NCI-H1092 treated with DMSO at 0.1 percent for 48 hours (cell line): ENCODE measurements around the gene ZBTB21.

Source experiments
- DNase-seq: peaks from one replicate; lab custom pipeline; 2025; lab: John Stamatoyannopoulos, UW

Gene ZBTB21

DNA sequence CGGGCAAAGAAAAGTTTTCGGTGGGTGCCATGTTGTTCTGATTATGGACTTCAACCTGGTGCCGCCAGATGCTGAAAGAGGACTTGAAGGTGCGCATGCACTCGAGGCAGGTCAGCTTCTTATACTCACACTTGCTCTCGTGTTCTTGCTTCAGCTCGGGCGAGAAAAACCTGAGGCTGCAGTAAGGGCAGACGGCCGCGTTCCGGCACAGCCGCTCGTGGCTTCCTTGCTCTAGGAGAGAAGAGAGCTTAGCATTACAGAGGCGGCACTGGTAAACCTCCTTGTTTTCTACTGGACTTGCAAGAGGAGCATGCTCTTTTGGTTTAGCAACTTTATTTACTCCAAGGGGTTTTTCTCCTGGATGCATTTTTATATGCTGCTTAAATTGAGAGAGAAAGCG is 18.5 kb downstream of the ZBTB21 start:
- no peak for DNase-seq

- DNase-seq, result no peak
Measured at GRCh38 chr21:41989698-41990097, 20.5 kb downstream of the ZBTB21 start.

DNA sequence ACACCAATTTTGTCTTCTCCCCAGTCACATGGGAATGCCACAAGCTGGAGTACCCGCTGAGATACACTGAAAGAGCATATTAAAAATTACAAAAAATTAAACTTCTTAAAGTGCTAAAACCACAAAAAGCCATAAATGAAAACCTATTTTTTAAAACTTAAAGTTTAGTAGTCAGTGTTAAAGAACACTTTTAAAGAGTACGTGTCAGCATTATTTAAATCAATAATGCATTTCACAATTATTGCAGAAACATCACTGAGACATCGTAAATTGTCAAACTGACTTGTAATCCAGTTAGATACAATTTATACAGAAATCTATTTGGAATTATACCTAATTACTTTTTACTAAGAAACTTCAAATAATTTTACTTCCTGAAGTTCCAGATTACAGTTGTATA is 22.9 kb downstream of the ZBTB21 start:
- no peak for DNase-seq

- no peak for DNase-seq
Measured at GRCh38 chr21:41985662-41986416, 24.3 kb downstream of the ZBTB21 start.

DNA sequence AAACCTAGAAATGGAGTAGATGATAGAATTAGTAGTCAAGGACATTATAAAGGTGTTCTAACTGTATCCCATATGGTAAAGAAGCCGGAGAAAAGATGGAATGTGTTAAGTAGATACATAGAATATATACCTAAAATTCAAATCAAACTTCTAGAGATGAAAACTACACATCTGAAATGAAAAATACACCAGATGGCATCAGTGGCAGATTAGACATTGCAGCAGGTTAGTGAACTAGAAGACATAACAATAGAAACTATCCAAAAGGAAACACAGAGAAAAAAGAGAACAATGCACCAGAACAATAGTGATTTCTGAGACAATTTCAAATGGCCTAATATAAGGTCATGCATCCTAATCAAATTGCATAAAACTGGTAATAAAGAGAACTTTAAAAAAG is 26.9 kb downstream of the ZBTB21 start:
- no peak for DNase-seq

DNA sequence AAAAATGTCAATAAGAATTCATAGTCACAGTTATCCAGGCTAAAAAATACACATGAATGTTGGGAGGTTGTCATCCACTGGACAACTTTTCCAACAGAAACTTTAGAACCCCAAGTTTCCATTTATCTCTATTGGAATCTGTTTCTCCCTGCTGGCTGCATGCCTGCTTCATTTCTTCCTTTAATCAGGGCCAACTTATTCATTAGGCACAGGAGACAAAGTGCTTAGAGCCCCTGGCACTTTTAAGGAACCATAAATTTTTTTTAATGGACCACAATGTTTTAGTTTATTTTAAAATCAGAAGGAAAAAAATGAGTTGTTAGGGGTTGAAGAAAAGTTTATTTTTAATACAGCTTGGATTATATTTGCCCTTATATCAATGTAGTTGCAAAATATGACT is 29.6 kb downstream of the ZBTB21 start:
- DNase-seq, result no peak

GRCh38 chr21:41979751-41980369 is 30.3 kb downstream of the ZBTB21 start:
- no peak for DNase-seq

DNA sequence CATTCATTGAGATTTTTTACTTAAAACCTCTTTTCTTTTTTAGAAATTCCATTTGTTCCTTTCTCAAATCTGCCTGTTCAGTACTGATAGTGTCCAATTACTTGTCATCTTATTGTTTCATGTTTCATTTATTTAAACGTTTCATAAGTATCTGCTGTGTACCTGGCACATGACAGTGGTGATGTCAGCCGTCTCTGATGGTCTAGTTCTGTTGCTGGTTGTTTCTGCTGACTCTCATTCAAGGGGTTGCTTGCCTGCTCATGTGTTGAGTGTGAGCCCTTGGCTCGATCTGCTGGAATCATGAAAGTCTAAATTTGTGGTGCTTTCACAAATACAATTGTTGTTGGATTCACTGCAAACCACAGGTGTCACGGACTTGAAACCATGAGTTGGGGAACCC is 30.8 kb downstream of the ZBTB21 start:
- DNase-seq, result no peak

DNA sequence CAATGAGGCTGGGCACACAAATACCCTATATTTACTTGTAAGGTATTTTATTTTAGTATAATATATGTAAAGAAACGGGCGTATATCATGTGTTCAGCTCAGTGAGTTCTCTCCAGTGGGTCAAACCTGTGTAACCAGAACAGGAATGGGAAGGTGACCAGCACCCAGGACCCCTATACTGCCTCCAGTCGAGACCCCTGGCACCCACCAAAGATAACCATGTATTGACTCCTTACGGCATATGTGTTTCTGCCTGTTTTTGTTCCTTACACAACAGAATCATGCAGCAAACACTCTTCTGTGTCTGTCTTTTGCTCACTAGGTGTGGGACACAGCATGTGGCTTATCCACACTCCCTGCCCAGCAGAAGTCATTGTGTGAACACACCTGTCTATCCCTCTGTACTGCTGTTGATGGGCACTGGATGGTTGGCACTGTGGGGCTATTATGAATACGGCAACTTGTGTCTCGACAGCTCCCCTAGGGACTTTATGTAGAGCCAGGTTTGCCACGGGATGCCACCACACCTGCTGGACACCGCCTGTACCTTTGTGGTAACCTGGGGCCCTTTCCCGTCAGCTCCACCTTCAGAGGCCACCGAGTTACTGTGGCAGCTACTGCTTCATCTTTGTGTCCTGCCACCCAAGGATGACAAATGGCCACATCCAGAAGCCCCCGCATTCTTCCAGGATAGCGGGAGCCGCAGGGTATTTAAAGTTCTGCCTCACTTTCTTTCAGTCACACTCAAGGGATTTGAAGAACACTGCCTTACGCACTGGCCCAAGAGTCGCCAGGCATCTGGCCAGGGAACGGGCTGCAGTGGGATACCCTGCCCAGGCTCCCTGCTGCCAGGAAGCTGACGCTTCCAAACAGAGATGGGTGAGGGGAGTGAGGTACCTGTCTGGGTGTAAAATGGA is 32.9 kb downstream of the ZBTB21 start:
- no peak for DNase-seq

- DNase-seq, result no peak
Measured at GRCh38 chr21:41976611-41977010, 33.5 kb downstream of the ZBTB21 start.

DNA sequence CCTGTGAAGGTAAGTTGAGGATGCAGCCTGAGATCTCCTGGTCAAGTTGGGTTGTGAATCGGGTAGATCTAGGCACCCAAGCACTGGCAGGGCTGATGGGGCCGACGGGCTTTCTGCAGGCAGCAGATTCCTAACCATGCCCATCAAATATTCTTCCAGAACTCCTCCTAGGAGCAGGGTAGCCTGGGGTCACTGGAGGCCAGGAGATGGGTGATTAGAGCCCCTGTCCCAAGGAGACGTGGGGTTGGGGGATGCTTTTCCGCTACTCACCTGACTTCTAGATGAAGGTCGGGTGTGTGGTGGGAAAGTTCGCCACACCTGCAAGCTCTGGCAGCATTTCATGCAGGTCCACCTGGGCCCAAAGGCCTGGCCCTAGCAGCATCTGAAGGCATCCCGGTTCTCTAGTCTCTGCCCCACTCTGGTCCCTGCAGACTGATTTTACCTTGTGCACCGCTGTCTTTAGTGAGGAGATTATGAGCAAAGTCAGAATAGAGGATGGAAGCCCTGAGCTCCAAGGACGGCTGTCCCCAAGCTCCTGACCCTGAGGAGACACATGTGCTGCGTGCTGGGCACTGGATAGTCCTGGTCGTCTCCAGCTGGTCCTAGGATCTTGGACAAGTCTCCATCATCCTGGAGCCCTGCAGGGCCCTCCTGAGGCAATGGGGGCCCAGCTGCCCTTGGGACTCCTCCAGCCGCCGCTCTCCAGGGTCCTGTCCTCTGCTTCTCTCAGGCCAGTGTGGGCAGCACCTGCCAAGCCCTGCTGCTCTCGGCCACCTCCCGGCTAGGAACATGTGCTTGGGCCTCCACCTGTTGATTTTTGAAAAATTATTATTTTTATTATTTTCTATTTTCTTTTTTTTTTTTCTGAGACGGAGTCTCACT is 34.5 kb downstream of the ZBTB21 start:
- DNase-seq, result no peak

- no peak for DNase-seq
Measured at GRCh38 chr21:41974752-41975053, 35.5 kb downstream of the ZBTB21 start.

DNA sequence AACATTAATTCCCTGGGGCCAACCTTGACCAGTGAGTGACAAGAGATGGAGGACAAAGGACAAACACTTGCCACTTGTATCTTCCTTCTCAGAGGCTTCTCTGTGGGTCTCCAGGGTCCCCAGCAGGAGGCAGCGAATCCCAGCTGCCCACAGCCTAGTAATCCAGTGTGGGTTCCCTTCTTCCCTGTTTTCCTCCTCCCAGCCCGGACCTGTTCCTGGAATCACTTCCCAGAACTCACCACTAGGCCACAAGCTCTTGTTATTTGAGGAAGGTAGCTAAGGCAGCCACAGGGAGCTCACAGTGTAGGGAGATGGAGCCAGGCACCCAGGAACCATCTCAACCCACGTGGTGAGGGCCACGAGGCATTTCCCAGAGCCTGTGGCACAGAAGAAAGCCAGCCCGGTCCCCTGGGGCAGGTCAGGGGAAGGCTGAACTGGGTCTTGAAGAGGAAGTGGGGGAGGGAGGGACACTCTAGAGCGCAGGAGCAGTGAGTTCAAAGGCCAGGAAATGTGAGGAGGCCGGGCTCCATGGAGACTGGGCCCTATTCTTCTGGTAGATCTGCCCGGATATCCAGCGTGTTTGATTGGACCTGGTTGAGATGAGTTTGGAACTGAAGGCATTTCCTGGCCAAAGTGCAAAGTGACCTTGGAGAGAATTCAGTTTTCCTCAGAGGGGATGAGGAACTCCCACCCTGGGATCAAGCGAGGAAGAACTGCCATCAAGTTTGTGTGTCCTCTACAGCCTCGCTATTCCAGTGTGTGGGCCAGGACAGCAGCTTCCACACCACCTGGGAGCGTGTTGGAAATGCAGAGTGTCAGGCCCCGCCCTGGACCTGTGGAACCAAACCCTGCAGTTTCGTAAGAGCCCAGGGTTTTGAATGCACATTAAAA is 36.1 kb downstream of the ZBTB21 start:
- no peak for DNase-seq

DNA sequence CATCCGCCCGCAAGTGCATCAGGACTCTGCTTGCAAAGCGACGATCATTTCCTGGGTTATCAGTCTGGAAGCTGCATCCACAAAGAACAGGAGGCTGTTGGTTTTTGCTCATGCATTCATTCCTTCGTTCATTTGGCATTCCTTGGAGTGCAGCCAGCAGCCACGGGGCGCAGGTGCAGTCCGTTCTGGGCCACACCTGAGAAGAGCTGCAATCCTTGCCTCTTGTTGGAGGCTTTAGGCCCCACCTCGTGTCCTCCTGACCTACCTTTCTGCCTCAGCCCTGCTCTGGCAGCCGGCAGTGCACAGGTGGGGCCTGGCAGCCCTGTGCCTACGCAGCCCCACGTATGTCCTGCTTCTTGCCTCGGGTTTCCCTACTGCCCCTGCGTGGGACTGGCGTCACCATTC is 36.7 kb downstream of the ZBTB21 start:
- DNase-seq, result no peak

- DNase-seq, result no peak
Measured at GRCh38 chr21:41972511-41973205, 37.5 kb downstream of the ZBTB21 start.

GRCh38 chr21:41971891-41972290 is 38.3 kb downstream of the ZBTB21 start:
- DNase-seq, result no peak

DNA sequence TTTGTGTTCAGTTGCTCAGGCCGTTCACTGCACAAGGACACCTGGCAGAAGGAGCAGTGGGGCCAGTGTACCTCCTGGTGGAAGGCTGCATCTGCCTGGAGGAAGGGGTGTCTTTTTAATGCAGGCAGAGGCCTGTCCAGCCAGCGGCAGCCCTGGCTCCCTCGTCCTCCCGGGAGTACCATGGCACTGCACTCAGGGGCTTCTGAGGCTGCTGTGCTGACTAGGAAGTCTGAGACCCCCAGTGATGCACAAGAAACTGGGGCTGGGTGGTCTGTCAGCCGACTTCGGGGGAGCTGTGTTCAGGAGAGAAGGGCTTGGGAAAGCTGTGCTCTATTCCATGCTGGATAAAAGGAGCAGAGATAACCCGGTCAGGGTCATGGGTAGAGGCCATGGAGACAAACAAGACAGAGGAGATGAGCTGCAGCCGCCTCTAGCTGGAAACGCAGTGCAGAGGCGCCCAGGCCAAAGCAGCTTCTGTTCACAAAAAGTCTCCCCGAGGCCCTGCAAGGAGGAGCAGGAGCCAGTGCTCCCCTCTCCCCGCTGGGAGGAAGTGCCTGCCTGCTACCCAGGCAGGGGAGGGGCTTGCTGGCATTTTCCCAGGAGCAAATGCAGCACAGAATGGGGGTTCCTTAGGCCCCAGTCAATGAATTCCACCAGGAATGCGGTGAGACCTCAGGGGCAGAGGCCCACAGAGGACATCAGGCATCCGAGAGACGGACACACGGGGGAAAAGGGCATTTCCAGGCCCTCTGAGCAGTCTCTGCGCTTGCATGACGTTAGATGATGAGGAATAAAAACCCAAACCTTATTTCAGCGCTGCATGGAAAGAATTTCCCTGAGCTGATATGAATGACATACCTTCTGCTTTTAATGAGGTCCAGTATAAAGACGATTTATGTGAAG is 39.2 kb downstream of the ZBTB21 start:
- no peak for DNase-seq

DNA sequence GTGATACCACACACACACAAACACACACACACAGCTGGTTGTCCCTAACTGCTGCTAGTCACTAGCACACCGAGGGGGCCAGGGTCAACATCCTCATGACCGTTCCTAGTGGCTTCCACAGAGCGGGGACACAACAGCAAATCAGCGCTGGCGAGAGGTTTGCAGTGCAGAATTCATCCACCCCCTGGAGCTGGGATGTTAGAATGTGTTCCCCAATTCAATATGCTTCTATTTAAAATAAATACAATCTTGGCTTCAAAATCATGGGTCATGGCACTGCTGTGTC is 40.1 kb downstream of the ZBTB21 start:
- DNase-seq, result no peak

DNA sequence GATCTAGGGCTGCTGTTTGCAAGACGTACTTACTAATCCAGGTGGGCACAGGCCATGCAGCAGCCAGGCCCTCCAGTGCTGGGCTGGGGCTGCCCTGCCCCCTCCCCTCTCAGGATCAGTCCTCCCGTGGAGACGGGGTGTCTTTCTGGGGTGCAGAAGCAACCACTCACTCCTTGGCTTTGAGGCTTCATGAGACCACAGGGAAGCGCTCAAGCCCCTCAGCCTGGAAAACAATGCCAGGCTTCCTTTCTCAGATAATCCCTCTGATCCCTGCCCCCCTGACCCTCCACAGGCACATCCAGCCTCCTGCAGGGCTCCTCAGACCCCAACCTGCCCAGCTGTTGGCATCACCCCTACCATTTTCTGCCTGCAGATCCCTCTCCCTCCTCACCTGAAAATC is 42.5 kb downstream of the ZBTB21 start:
- no peak for DNase-seq
